LNCAP (cell line): ENCODE results near the gene ATP2B2.

ENCODE experiments used
- CTCF ChIP-seq: fragments of 450-650 bp; IDR thresholded peaks from 2 replicates; pipeline ENCODE4 v1.5.1; 2017; ENCODE audit warnings: mild to moderate bottlenecking

ATP2B2 gene

GRCh38 chr3:10462641-10463532, 42.5 kb downstream of the ATP2B2 start:
- TF ChIP-seq CTCF, result no peak

DNA sequence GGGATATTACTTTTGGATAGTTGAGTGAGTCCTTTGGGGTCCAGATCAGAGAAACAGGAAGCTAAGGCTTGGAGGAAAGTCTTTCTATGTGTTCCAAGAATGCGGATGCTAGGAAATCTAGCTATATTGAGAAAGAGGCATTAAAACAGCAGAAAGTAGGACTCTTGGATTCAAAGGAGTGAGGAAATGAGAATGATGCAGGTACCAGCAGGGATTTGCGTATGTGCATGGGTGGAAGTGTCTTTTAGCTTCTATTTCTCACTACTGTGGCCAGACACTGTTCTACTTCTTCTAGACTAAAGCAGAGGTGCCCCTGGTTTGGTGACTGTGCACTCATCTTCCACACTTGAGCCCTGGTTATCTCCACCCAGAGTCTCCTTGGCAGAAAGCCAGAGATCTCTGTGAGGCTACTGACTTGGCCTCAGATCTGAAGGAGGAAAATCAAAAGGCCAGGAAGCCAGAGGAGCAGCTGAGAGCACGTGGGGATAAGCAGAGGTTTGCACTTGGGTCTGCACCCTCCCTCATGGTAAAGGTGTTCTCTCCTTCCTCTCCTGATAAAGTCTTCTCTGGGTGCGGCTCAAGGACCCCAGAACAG, 44.3 kb downstream of the ATP2B2 start:
- no peak for TF ChIP-seq CTCF

GRCh38 chr3:10459954-10460754, 45.2 kb downstream of the ATP2B2 start:
- TF ChIP-seq CTCF, result no peak

GRCh38 chr3:10457560-10457959, 47.8 kb downstream of the ATP2B2 start:
- no peak for TF ChIP-seq CTCF

- no peak for TF ChIP-seq CTCF
Observed at GRCh38 chr3:10456981-10457380, 48.4 kb downstream of the ATP2B2 start.

DNA sequence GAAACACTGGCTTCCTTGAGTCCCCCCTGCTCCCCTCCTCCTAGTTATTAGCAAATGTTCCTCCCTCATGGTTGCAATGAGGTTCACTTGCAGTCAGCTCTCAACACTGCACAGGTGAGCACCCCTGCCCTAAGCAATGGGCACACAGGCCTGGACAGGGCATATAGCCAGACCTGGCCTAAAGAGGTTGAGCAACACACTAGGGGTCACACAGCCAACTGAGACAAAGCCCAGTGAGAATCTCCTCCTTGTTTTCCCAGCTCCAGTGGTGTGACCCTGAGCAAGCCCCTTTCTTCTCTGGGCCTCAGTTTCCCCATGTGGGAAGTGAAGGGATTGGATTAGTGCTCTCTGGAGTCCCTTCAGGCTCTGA, 49.9 kb downstream of the ATP2B2 start:
- TF ChIP-seq CTCF, result no peak

DNA sequence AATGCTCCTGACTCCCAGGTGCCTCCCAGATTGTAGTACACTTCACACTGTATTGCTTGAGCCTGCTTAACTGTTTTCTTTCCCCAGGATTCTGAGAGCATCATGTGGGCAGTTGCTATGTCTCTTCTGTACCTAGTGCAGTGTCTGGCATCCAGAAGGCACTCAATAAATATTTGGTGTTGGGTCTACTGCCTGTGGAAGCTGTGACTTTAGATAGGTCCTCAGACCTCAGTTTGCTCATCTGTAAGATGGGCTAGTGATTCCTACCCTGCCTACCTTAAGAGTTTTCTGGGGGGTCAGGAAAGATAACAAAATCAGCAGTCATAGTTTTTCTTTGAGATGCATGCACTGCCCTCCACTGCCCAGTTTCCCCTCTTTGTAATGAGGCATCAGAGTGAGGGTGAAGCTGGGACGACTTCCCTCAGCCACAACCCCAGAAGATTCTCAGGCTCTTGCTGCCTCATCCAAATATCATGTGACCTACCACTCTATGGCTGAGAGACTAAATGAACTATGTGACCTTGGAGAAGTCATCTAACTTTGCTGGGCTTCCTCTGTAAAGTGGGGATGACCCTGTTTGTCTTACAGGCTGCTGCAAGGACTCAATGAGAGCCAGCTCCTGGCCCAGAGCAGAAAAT, 50.4 kb downstream of the ATP2B2 start:
- TF ChIP-seq CTCF, result no peak
